Upper lobe of right lung (tissue), 1 donor: ENCODE measurements around the gene NUDT12. TPM values are rescaled to one million over a fixed set of nuclear protein-coding genes. Genes with fewer than 3 reads are reported as not detected.

Experiments used
- ATAC-seq: fragments of 200-7000 bp; cut with Tn5 transposase; one replicate; pipeline ENCODE4 v1.9.1; 2020; ENCODE audit warnings: mild to moderate bottlenecking, moderate library complexity
- DNase-seq: peaks from one replicate; pipeline ENCODE4 v3.0.0-alpha.2; 2020
- H3K27ac ChIP-seq: fragments of 200-600 bp; one replicate; pipeline ENCODE4 v1.8.0; 2022
- H3K27me3 ChIP-seq: fragments of 200-600 bp; one replicate; pipeline ENCODE4 v1.8.0; 2022; ENCODE audit warnings: mild to moderate bottlenecking
- H3K36me3 ChIP-seq: fragments of 200-600 bp; one replicate; pipeline ENCODE4 v1.8.0; 2022
- H3K4me1 ChIP-seq: fragments of 200-600 bp; one replicate; pipeline ENCODE4 v1.8.0; 2022
- H3K4me3 ChIP-seq: fragments of 200-600 bp; one replicate; pipeline ENCODE4 v1.8.0; 2022; ENCODE audit warnings: mild to moderate bottlenecking
- H3K9me3 ChIP-seq: fragments of 200-600 bp; one replicate; pipeline ENCODE4 v1.8.0; 2022
- CTCF ChIP-seq: fragments of 200-600 bp; IDR thresholded peaks from one replicate; pipeline ENCODE4 v1.8.0; 2022; ENCODE audit warnings: antibody characterized with exemption
- intact Hi-C: fragments of 100-400 bp; cut with DNase I; formaldehyde crosslinking; loops from one replicate; pipeline ENCODE4 v1.11.0; 2022
- long read RNA-seq: library from polyadenylated mRNA; unstranded; transcript quantifications from one replicate; pipeline ENCODE4 v2.0.0, GENCODE V29; 2021
- total RNA-seq: library from RNA; stranded (reverse); fragmentation: NEBNext Ultra II Directional; extraction: Animal tissue kit (Norgen Biotek cat#: 25700); gene quantifications from one replicate; pipeline ENCODE4 v1.2.1, GENCODE V29; 2021
- donor health status: DM: no; HTN: yes; CAD: no; lungs with severe emphysema.

The NUDT12 gene
- 10.5 TPM for total RNA-seq
- long read RNA-seq, transcript NUDT12-201 (7 exons, 3,492 nt), result major isoform, 8 of 15 reads
- long read RNA-seq, partial matches to known transcripts, result 0 of 15 reads
- long read RNA-seq, other reads (novel, unspliced or antisense), result 6 of 15 reads

GRCh38 chr5:103562453-103563157 lies at the start of gene NUDT12:
NUDT12 (minus strand) TSS chr5:103562789; CDS start chr5:103560248, 2,541 bp downstream.
- H3K36me3 ChIP-seq, result no peaks in the 10 kb centered on the region
- peak within 1 kb of the TSS; percentile 82 for H3K27ac ChIP-seq
- ATAC-seq (peak; percentile 95), DNase-seq (peak; percentile 84)
- intact Hi-C loops, result no loop called here
- H3K4me3 ChIP-seq, result peak within 1 kb of the TSS; percentile 71
- no peak for TF ChIP-seq CTCF
- H3K9me3 ChIP-seq, result no peaks in the 10 kb centered on the region
- H3K4me1 ChIP-seq, result no peaks in the 10 kb centered on the region
- H3K27me3 ChIP-seq, result no peaks in the 10 kb centered on the region

- Histone ChIP-seq H3K36me3 (no peaks in the 10 kb centered on the region), H3K9me3 (no peaks in the 10 kb centered on the region), H3K27ac (no peak overlapping the region), H3K4me3 (no peak overlapping the region), H3K27me3 (no peaks in the 10 kb centered on the region), H3K4me1 (no peaks in the 10 kb centered on the region)
- intact Hi-C loops, result no loop called here
- ATAC-seq (no peak), DNase-seq (no peak)
- TF ChIP-seq CTCF, result no peak
Measured at GRCh38 chr5:103607346-103607745, 44.8 kb upstream of the NUDT12 start.

- DNase-seq (no peak), ATAC-seq (no peak)
- Histone ChIP-seq H3K4me3 (no peak overlapping the region), H3K36me3 (no peaks in the 10 kb centered on the region), H3K9me3 (no peaks in the 10 kb centered on the region), H3K27ac (no peak overlapping the region), H3K27me3 (no peaks in the 10 kb centered on the region), H3K4me1 (no peaks in the 10 kb centered on the region)
- no peak for TF ChIP-seq CTCF
- intact Hi-C loops, result no loop called here
Measured at GRCh38 chr5:103605277-103605676, 42.7 kb upstream of the NUDT12 start.

GRCh38 chr5:103602438-103602837 lies 39.8 kb upstream of the NUDT12 start:
- DNase-seq (no peak), ATAC-seq (no peak)
- no peaks in the 10 kb centered on the region for H3K36me3 ChIP-seq
- H3K9me3 ChIP-seq, result no peaks in the 10 kb centered on the region
- no peaks in the 10 kb centered on the region for H3K4me1 ChIP-seq
- intact Hi-C loops, result no loop called here
- TF ChIP-seq CTCF, result no peak
- no peaks in the 10 kb centered on the region for H3K27me3 ChIP-seq
- no peak overlapping the region for H3K27ac ChIP-seq
- no peak overlapping the region for H3K4me3 ChIP-seq

GRCh38 chr5:103601314-103601713 lies 38.7 kb upstream of the NUDT12 start:
- no peak for ATAC-seq
- no peak for TF ChIP-seq CTCF

More at GRCh38 chr5:103601314-103601713, 38.7 kb upstream of the NUDT12 start:
- intact Hi-C loops, result no loop called here
- H3K27ac ChIP-seq, result no peak overlapping the region
- H3K27me3 ChIP-seq, result no peaks in the 10 kb centered on the region
- H3K4me3 ChIP-seq, result no peak overlapping the region
- H3K36me3 ChIP-seq, result no peaks in the 10 kb centered on the region
- no peaks in the 10 kb centered on the region for H3K4me1 ChIP-seq
- no peak for DNase-seq
- no peaks in the 10 kb centered on the region for H3K9me3 ChIP-seq
